GM21367 (cell line): Measurements from ENCODE around the gene SNTN.
"Not testable (repeated sequence)": the region's sequence is repeated elsewhere in the genome, so short reads cannot be mapped to it uniquely, and the experiment has no call there.

Experiments used
- ATAC-seq: cut with Tn5 transposase; IDR thresholded peaks from one replicate; pipeline ENCODE4 v1.9.1; 2021; ENCODE audit not compliant: unreplicated experiment

Gene SNTN

GRCh38 chr3:63652066-63652725, at the start of gene SNTN:
SNTN (plus strand) TSS chr3:63652675; CDS start chr3:63652688, 13 bp downstream.
- no peak for ATAC-seq

- ATAC-seq: no peak
These were observed 44.8 kb upstream of the SNTN start for GRCh38 chr3:63607716-63608115.

- ATAC-seq: no peak
These were observed 43.1 kb upstream of the SNTN start for GRCh38 chr3:63609408-63609807.

DNA sequence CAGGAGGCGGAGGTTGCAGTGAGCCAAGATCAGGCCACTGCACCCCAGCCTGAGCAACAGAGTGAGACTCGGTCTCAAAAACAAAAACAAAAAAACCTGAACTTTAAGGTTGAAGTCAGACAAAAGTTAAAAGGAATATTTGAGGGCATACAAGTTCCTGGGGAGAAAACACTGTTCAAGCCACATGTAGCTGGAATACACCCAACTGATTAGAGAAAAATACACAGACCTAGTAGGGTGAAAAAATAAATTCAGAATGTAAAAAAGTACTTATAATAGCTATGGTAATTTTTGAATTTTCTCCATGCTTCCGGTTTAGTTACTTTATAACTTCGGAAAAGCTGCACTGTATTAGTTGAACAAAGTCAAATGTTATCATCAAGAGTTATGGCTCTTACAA, 42.6 kb upstream of the SNTN start:
- ATAC-seq: no peak

GRCh38 chr3:63611382-63611781, 41.1 kb upstream of the SNTN start:
- ATAC-seq: no peak

GRCh38 chr3:63613561-63613960, 38.9 kb upstream of the SNTN start:
- ATAC-seq: no peak

GRCh38 chr3:63617391-63617790, 35.1 kb upstream of the SNTN start:
- ATAC-seq: no peak

DNA sequence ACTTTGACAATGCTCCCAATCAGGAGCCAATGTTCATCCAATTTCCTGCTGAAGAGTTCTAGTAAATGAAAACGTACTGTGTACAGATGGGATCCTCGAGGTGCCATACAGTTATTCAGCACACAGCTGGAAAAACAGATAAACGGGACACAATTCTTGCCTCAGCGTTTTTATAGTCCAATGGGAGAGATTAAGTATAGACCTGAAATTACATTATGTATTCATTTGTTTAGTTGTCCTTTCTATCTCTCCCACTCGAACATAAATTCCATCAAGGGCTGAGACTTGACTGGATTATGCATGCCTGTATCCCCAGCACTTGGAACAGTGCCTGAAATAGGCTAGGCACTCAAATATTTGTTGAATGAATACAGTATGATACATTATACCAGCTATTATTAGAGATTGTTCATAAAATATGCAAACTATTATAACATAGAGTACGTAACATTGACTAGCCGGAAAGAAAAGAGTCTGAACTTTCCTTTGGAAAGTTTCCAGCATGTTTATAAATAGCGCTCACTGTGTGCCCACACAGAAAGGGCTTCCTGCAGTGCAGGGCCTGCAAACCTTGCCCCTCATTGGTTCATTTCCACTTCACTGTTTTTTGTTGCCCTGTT, 27.4 kb upstream of the SNTN start:
- no peak for ATAC-seq

GRCh38 chr3:63631670-63632069, 20.8 kb upstream of the SNTN start:
- no peak for ATAC-seq

- ATAC-seq: no peak
These were observed 17.3 kb upstream of the SNTN start for GRCh38 chr3:63635186-63635585.

GRCh38 chr3:63639806-63640205, 12.7 kb upstream of the SNTN start:
- no peak for ATAC-seq

DNA sequence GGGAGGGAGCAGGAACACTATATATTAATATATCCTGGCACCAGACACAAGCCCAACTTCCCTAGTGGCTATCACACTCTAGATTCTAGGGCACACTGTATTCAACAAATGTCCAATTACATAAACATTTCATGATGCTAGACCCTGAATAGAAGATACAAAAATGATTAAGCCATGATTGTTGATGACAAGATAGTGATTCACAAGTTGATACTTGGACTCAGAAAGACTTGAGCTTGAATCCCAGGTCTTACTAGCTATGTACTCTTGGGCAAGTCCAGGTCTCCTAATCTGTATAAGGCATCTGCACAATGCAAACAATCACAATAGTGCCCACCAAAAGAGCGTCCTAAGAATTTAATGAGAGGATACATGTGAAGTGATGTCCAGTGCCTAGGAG, 10.0 kb upstream of the SNTN start:
- ATAC-seq: no peak

GRCh38 chr3:63644212-63644797, 8.2 kb upstream of the SNTN start:
- ATAC-seq: no peak

DNA sequence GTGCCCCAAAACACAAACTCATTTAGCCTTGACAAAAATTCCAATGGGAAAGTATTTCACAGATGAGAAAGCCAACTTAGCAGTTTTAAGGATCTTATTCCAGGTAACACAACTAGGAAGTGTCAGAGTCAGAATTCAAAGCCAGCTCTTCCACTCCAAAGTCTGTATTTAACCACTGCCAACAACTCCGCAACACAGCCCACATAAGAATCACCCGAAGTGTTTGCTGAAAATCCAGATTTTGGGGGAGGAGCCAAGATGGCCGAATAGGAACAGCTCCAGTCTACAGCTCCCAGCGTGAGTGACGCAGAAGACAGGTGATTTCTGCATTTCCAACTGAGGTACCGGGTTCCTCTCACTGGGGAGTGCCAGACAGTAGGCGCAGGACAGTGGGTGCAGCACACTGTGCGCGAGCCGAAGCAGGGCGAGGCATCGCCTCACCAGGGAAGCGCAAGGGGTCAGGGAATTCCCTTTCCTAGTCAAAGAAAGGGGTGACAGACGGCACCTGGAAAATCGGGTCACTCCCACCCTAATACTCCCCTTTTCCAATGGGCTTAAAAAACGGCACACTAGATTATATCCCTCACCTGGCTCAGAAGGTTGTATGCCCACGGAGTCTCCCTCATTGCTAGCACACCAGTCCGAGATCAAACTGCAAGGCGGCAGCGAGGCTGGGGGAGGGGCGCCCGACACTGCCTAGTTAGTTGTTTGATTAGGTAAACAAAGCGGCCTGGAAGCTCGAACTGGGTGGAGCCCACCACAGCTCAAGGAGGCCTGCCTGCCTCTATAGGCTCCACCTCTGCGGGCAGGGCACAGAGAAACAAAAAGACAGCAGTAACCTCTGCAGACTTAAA, 7.3 kb upstream of the SNTN start:
- not testable (repeated sequence) for ATAC-seq

DNA sequence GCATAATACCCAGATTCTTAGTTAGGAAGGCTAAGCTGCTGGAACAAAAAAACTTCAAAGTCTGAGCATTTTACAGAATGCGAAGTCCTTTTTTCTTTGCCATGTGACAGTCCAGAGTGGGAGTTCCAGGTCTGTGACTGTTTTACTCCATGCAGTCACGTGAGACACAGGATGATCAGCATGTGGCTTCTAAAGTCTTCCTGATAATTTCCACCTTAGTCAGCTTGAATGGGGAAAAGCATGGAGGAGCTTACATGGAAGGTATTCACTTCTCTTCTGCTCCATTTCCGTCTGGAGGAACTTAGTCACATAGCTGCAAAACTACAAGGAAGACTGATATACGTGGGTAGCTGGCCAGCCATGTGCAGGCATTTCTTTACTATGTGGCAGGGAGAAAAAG, 1.7 kb downstream of the SNTN start:
- ATAC-seq: no peak

- ATAC-seq: no peak
These were observed 2.5 kb downstream of the SNTN start for GRCh38 chr3:63654931-63655330.

- no peak for ATAC-seq
These were observed 3.0 kb downstream of the SNTN start for GRCh38 chr3:63655519-63655918.

- ATAC-seq: no peak
These were observed 4.3 kb downstream of the SNTN start for GRCh38 chr3:63656786-63657185.

DNA sequence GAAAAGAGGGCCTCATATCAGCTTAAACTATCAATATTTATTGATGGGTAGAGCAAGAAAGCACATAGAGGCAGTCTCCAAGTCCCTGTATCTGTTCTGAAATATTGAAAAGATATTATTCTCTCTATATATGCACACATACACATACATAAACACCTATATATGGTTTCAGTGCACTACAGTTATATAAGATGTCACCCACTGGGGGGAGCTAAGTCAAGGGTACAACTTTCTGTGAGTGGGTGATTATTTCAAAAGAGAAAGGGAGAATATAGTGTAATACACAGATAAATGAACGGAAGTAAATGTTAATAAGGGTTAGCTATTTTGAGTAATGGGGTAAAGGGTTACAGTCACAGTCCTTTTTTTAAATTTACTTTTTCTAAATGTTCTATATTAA, 8.8 kb downstream of the SNTN start:
- ATAC-seq: no peak

DNA sequence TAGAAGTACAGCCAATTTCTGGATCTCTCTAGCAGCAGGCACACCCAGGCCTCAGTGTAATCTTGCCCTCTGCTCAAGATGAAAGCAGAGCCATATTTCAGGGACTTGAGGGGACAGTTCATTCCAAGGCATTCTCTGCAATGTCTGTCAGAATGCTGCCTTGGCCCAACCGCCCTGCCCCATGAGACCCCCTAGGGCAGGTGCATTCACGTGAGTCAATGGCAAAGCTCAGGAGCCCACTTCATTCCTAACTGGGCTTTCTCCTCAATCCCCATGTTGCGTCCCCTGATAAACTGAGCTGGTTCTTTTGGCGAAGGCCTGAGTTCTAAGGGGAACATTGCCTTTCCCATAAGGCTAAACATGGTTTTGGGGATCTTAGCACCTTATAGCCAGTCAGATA, 9.5 kb downstream of the SNTN start:
- ATAC-seq: no peak

- ATAC-seq: no peak
These were observed 10.0 kb downstream of the SNTN start for GRCh38 chr3:63662500-63662899.

DNA sequence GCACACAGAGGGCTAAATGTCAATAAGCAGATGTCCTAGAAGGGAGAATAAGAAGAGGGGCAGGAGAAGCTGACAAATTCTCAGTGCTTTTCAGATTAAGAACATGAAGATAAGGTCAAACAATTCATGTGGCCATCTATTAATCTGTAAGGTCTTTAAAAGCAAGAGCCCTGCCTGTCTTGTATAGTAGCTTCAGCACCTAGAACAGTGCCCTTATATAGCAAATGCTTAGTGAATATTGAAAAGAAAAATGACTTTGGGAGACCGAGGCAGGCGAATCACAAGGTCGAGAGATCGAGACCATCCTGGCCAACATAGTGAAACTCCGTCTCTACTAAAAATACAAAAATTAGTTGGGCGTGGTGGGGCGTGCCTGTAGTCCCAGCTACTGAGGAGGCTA, 18.1 kb downstream of the SNTN start:
- no peak for ATAC-seq
